ENCODE measurements around the gene CD160. TPM values are rescaled to one million over a fixed set of nuclear protein-coding genes. Genes with fewer than 3 reads are reported as not detected.

Gene CD160
- total RNA-seq, 3 donors from 2014 or later (not counting 1 experiment from before 2014, with no cell fraction given): 77.7 to 150 (median 83.4) TPM

- H3K27me3 Mint-ChIP-seq (ENCODE audit: low read depth in 2 of 2): no peaks in the 10 kb centered on the region
- peak overlapping the region; percentile 71 for H3K27ac ChIP-seq (ENCODE audit: low read length)
- DNase-seq (peak; percentile 37 to 71), ATAC-seq (peak; percentile 86 to 96 (median 95))
- no peaks in the 10 kb centered on the region for H3K9me3 ChIP-seq (ENCODE audit: control insufficient read depth, insufficient read depth, low read length)
- H3K4me3 ChIP-seq (ENCODE audit: low read length): no peak overlapping the region
- H3K27ac Mint-ChIP-seq: peak overlapping the region; percentile 82 to 91
- H3K4me1 Mint-ChIP-seq: peaks cover 56 to 57% of the 10 kb centered on the region in 2 donors
- peaks cover 2% of the 10 kb centered on the region for H3K36me3 ChIP-seq (ENCODE audit: control insufficient read depth, insufficient read depth, low read length)
- peak overlapping the region; percentile 78 for H3K4me3 Mint-ChIP-seq
- 65% methylated on average over 4 of the region's 5 CpGs for WGBS (ENCODE audit: insufficient coverage)
- no peaks in the 10 kb centered on the region for H3K9me3 Mint-ChIP-seq
- H3K27me3 ChIP-seq (ENCODE audit: control insufficient read depth, insufficient read depth, low read length): no peaks in the 10 kb centered on the region
- peaks cover 46% of the 10 kb centered on the region for H3K4me1 ChIP-seq (ENCODE audit: control insufficient read depth, insufficient read depth, low read length)
- intact Hi-C loops (cut with micrococcal nuclease): loop anchor here (1.0 kb wide), 1 partner anchor 28 kb away; the partner anchor contains the start of gene CD160
- no peak for TF ChIP-seq CTCF (IDR thresholded peaks at IDR 0.05)
- no peaks in the 10 kb centered on the region for H3K36me3 Mint-ChIP-seq
Observed at GRCh38 chr1:145690587-145691558, 28.4 kb upstream of the CD160 start.

- no peak for DNase-seq
- intact Hi-C loops (cut with micrococcal nuclease): no loop called here
- 97% methylated on average over 11 of the region's 11 CpGs for WGBS (ENCODE audit: insufficient coverage)
- Histone ChIP-seq H3K9me3 (ENCODE audit: control insufficient read depth, insufficient read depth, low read length) (no peaks in the 10 kb centered on the region), H3K36me3 (ENCODE audit: control insufficient read depth, insufficient read depth, low read length) (no peaks in the 10 kb centered on the region), H3K27ac (ENCODE audit: low read length) (no peak overlapping the region), H3K4me3 (ENCODE audit: low read length) (no peak overlapping the region), H3K4me1 (ENCODE audit: control insufficient read depth, insufficient read depth, low read length) (peaks cover 40% of the 10 kb centered on the region), H3K27me3 (ENCODE audit: control insufficient read depth, insufficient read depth, low read length) (no peaks in the 10 kb centered on the region)
- no peak for ATAC-seq
- Mint-ChIP-seq H3K27ac (no peak overlapping the region), H3K9me3 (no peaks in the 10 kb centered on the region), H3K36me3 (no peaks in the 10 kb centered on the region), H3K4me3 (no peak overlapping the region), H3K27me3 (ENCODE audit: low read depth in 2 of 2) (peaks cover 0 to 4% of the 10 kb centered on the region in 2 donors), H3K4me1 (peaks cover 62 to 71% of the 10 kb centered on the region in 2 donors)
- TF ChIP-seq CTCF (IDR thresholded peaks at IDR 0.05): no peak
Observed at GRCh38 chr1:145692785-145693443, 26.4 kb upstream of the CD160 start.

- ATAC-seq (no peak), DNase-seq (no peak)
- H3K9me3 Mint-ChIP-seq: no peaks in the 10 kb centered on the region
- Histone ChIP-seq H3K27me3 (ENCODE audit: control insufficient read depth, insufficient read depth, low read length) (no peaks in the 10 kb centered on the region), H3K27ac (ENCODE audit: low read length) (no peak overlapping the region), H3K4me3 (ENCODE audit: low read length) (no peak overlapping the region), H3K9me3 (ENCODE audit: control insufficient read depth, insufficient read depth, low read length) (no peaks in the 10 kb centered on the region), H3K4me1 (ENCODE audit: control insufficient read depth, insufficient read depth, low read length) (peaks cover 14% of the 10 kb centered on the region), H3K36me3 (ENCODE audit: control insufficient read depth, insufficient read depth, low read length) (no peaks in the 10 kb centered on the region)
- H3K27me3 Mint-ChIP-seq (ENCODE audit: low read depth in 2 of 2): peaks cover 0 to 4% of the 10 kb centered on the region in 2 donors
- no peak overlapping the region for H3K4me3 Mint-ChIP-seq
- WGBS (ENCODE audit: insufficient coverage): 85% methylated on average over 5 of the region's 5 CpGs
- H3K4me1 Mint-ChIP-seq: peaks cover 31 to 46% of the 10 kb centered on the region in 2 donors
- intact Hi-C loops (cut with micrococcal nuclease): no loop called here
- H3K27ac Mint-ChIP-seq: no peak overlapping the region
- TF ChIP-seq CTCF (IDR thresholded peaks at IDR 0.05): no peak
- no peaks in the 10 kb centered on the region for H3K36me3 Mint-ChIP-seq
Observed at GRCh38 chr1:145695821-145696629, 23.3 kb upstream of the CD160 start.

Data from natural killer cell (primary cell).